NCI-H524 treated with DMSO at 0.1 percent for 48 hours (cell line): ENCODE data around the gene METTL13.
"Not testable (repeated sequence)": the region's sequence is repeated elsewhere in the genome, so short reads cannot be mapped to it uniquely, and the experiment has no call there.

Experiments used
- DNase-seq: peaks from one replicate; lab custom pipeline; 2025; lab: John Stamatoyannopoulos, UW

The METTL13 gene

GRCh38 chr1:171769171-171769570 is 12.3 kb upstream of the METTL13 start:
- DNase-seq: peak; percentile 0

GRCh38 chr1:171769754-171770153 is 11.7 kb upstream of the METTL13 start:
- no peak for DNase-seq

- DNase-seq: no peak
Measured at GRCh38 chr1:171772312-171772711, 9.1 kb upstream of the METTL13 start.

- no peak for DNase-seq
Measured at GRCh38 chr1:171780583-171781175, 781 bp upstream of the METTL13 start.

- no peak for DNase-seq
Measured at GRCh38 chr1:171783816-171784530, 2.5 kb downstream of the METTL13 start.

- no peak for DNase-seq
Measured at GRCh38 chr1:171784784-171785183, 3.3 kb downstream of the METTL13 start.

- no peak for DNase-seq
Measured at GRCh38 chr1:171785766-171786165, 4.3 kb downstream of the METTL13 start.

GRCh38 chr1:171786534-171786933 is 5.1 kb downstream of the METTL13 start:
- DNase-seq: no peak

GRCh38 chr1:171787686-171788480 is 6.4 kb downstream of the METTL13 start:
- DNase-seq: no peak

- no peak for DNase-seq
Measured at GRCh38 chr1:171788696-171789095, 7.2 kb downstream of the METTL13 start.

- DNase-seq: no peak
Measured at GRCh38 chr1:171790318-171790717, 8.9 kb downstream of the METTL13 start.

GRCh38 chr1:171792656-171793369 is 11.4 kb downstream of the METTL13 start:
- no peak for DNase-seq

- DNase-seq: no peak
Measured at GRCh38 chr1:171793636-171794035, 12.2 kb downstream of the METTL13 start.

GRCh38 chr1:171794085-171794484 is 12.6 kb downstream of the METTL13 start:
- DNase-seq: no peak

- DNase-seq: no peak
Measured at GRCh38 chr1:171796592-171796991, 15.1 kb downstream of the METTL13 start.

- no peak for DNase-seq
Measured at GRCh38 chr1:171798311-171798710, 16.9 kb downstream of the METTL13 start.

GRCh38 chr1:171798765-171799164 is 17.3 kb downstream of the METTL13 start:
- DNase-seq: no peak

GRCh38 chr1:171799166-171799565 is 17.7 kb downstream of the METTL13 start:
- no peak for DNase-seq

- not testable (repeated sequence) for DNase-seq
Measured at GRCh38 chr1:171799698-171800097, 18.2 kb downstream of the METTL13 start.

GRCh38 chr1:171800342-171800741 is 18.9 kb downstream of the METTL13 start:
- DNase-seq: no peak

GRCh38 chr1:171800851-171801250 is 19.4 kb downstream of the METTL13 start:
- DNase-seq: no peak

- no peak for DNase-seq
Measured at GRCh38 chr1:171801487-171801891, 20.0 kb downstream of the METTL13 start.
